IMR-90 (cell line): ENCODE measurements around the gene PIEZO2.

Experiments used
- BHLHE40 ChIP-seq: fragments of 150-350 bp; IDR thresholded peaks from 2 replicates; pipeline ENCODE4 v1.6.1; 2016; ENCODE audit warnings: mild to moderate bottlenecking, low read depth, low read length
- CEBPB ChIP-seq: IDR thresholded peaks from 2 replicates; pipeline ENCODE4 v1.6.1; 2012; ENCODE audit warnings: low read depth, low read length, improper control_type of control experiment
- CHD1 ChIP-seq: IDR thresholded peaks from 2 replicates; pipeline ENCODE4 v1.6.1; 2012; ENCODE audit warnings: low read depth, low read length, improper control_type of control experiment
- FOS ChIP-seq: fragments of 150-350 bp; IDR thresholded peaks from 2 replicates; pipeline ENCODE4 v1.6.1; 2016; ENCODE audit warnings: low read depth, low read length
- MAZ ChIP-seq: IDR thresholded peaks from 2 replicates; pipeline ENCODE4 v1.6.1; 2012; ENCODE audit warnings: low read depth, mild to moderate bottlenecking, low read length, improper control_type of control experiment, moderate library complexity, borderline replicate concordance
- MXI1 ChIP-seq: IDR thresholded peaks from 2 replicates; pipeline ENCODE4 v1.6.1; 2012; ENCODE audit warnings: low read depth, mild to moderate bottlenecking, low read length, moderate library complexity, borderline replicate concordance
- NFE2L2 ChIP-seq: fragments of 150-350 bp; IDR thresholded peaks from 2 replicates; pipeline ENCODE4 v1.6.1; 2016; ENCODE audit warnings: low read depth, mild to moderate bottlenecking, low read length
- POLR2A ChIP-seq: IDR thresholded peaks from 2 replicates; pipeline ENCODE4 v1.6.1; 2012; ENCODE audit warnings: mild to moderate bottlenecking, low read depth, low read length
- RAD21 ChIP-seq: IDR thresholded peaks from 2 replicates; pipeline ENCODE4 v1.6.1; 2012; ENCODE audit warnings: low read length, improper control_type of control experiment
- RCOR1 ChIP-seq: IDR thresholded peaks from 2 replicates; pipeline ENCODE4 v1.6.1; 2012; ENCODE audit warnings: mild to moderate bottlenecking, low read length, improper control_type of control experiment; ENCODE audit not compliant: insufficient replicate concordance
- USF2 ChIP-seq: fragments of 150-350 bp; IDR thresholded peaks from 2 replicates; pipeline ENCODE4 v1.6.1; 2017; ENCODE audit warnings: mild to moderate bottlenecking, antibody characterized with exemption, low read length, low read depth
- TF ChIP-seq, protein P1 (sequence below): conservative IDR thresholded peaks from 2 replicates; pipeline ENCODE4 v1.5.1; 2012; ENCODE audit warnings: mild to moderate bottlenecking, low read depth, low read length, improper control_type of control experiment

- TF ChIP-seq, protein P1, sequence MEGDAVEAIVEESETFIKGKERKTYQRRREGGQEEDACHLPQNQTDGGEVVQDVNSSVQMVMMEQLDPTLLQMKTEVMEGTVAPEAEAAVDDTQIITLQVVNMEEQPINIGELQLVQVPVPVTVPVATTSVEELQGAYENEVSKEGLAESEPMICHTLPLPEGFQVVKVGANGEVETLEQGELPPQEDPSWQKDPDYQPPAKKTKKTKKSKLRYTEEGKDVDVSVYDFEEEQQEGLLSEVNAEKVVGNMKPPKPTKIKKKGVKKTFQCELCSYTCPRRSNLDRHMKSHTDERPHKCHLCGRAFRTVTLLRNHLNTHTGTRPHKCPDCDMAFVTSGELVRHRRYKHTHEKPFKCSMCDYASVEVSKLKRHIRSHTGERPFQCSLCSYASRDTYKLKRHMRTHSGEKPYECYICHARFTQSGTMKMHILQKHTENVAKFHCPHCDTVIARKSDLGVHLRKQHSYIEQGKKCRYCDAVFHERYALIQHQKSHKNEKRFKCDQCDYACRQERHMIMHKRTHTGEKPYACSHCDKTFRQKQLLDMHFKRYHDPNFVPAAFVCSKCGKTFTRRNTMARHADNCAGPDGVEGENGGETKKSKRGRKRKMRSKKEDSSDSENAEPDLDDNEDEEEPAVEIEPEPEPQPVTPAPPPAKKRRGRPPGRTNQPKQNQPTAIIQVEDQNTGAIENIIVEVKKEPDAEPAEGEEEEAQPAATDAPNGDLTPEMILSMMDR, result no peak
- TF ChIP-seq POLR2A (no peak), FOS (no peak), NFE2L2 (no peak), USF2 (no peak), CEBPB (no peak), CHD1 (no peak), RAD21 (no peak), MXI1 (no peak), MAZ (no peak), BHLHE40 (no peak), RCOR1 (no peak)
Measured at GRCh38 chr18:10826400-10826799, 323.0 kb downstream of the PIEZO2 start.
